HEK293 (cell line): ENCODE results near the gene OPCML.

Experiments
- CTCF ChIA-PET: fragments of 350-600 bp; formaldehyde crosslinking; extraction: SDS; loops from one replicate; lab custom pipeline; 2021; ENCODE audit warnings: antibody characterized with exemption; lab: Yijun Ruan, JAX
- POLR2A ChIA-PET: fragments of 300-600 bp; formaldehyde crosslinking; extraction: SDS; loops from one replicate; lab custom pipeline; 2020; ENCODE audit warnings: antibody characterized with exemption, inconsistent platforms; lab: Yijun Ruan, JAX
- H3K27ac ChIP-seq: fragments of 200-500 bp; sonication (Bioruptor generic); 2 replicates; pipeline ENCODE4 v1.5.1; 2014; ENCODE audit warnings: low read depth, low read length, control low read depth, inconsistent platforms; ENCODE audit errors: extremely low read depth
- H3K36me3 ChIP-seq, 2 experiments: fragments of 200-500 bp in 1 of 2; sonication (Bioruptor generic) in 1 of 2; 1 replicate in 1 of 2; 2 replicates in 1 of 2; pipeline ENCODE4 v1.5.1; 2014 to 2017; ENCODE audit warnings: inconsistent platforms in 2 of 2, low read length in 2 of 2; ENCODE audit not compliant: control insufficient read depth in 2 of 2, insufficient read depth in 1 of 2
- H3K4me1 ChIP-seq: fragments of 200-500 bp; sonication (Bioruptor generic); 2 replicates; pipeline ENCODE4 v1.5.1; 2014; ENCODE audit warnings: mild to moderate bottlenecking, low read length, inconsistent platforms; ENCODE audit not compliant: control insufficient read depth, insufficient read depth
- H3K4me3 ChIP-seq: 2 replicates; pipeline ENCODE4 v1.5.1; 2011; ENCODE audit warnings: low read depth, mild to moderate bottlenecking, control low read depth, low read length, moderate library complexity
- H3K9me3 ChIP-seq: fragments of 200-500 bp; sonication (Bioruptor generic); 2 replicates; pipeline ENCODE4 v1.5.1; 2014; ENCODE audit warnings: low read depth, low read length, inconsistent platforms; ENCODE audit not compliant: control insufficient read depth, insufficient read depth
- FEZF1 ChIP-seq: fragments of 450-650 bp; formaldehyde crosslinking; IDR thresholded peaks from 2 replicates; pipeline ENCODE4 v1.5.1; 2016; ENCODE audit warnings: missing biosample characterization, missing genetic modification characterization
- IKZF3 ChIP-seq: fragments of 450-650 bp; IDR thresholded peaks from 2 replicates; pipeline ENCODE4 v1.5.0; 2018; ENCODE audit warnings: missing biosample characterization, mild to moderate bottlenecking, missing genetic modification characterization, moderate library complexity
- PRDM1 ChIP-seq: fragments of 450-650 bp; formaldehyde crosslinking; IDR thresholded peaks from 2 replicates; pipeline ENCODE4; 2016; ENCODE audit warnings: missing biosample characterization, missing genetic modification characterization
- SALL2 ChIP-seq: fragments of 450-650 bp; formaldehyde crosslinking; IDR thresholded peaks from 2 replicates; pipeline ENCODE4 v1.5.0; 2017; ENCODE audit warnings: missing biosample characterization, mild to moderate bottlenecking, missing genetic modification characterization, borderline replicate concordance
- ZBTB8A ChIP-seq: fragments of 450-650 bp; formaldehyde crosslinking; IDR thresholded peaks from 2 replicates; pipeline ENCODE4 v1.5.1; 2016; ENCODE audit warnings: missing biosample characterization, missing genetic modification characterization
- ZNF112 ChIP-seq: fragments of 450-650 bp; formaldehyde crosslinking; IDR thresholded peaks from 2 replicates; pipeline ENCODE4 v1.5.0; 2017; ENCODE audit warnings: missing biosample characterization, missing genetic modification characterization
- ZNF23 ChIP-seq: fragments of 450-650 bp; formaldehyde crosslinking; IDR thresholded peaks from 2 replicates; pipeline ENCODE4 v1.5.1; 2016; ENCODE audit warnings: missing biosample characterization, missing genetic modification characterization, borderline replicate concordance
- ZNF311 ChIP-seq: fragments of 450-650 bp; formaldehyde crosslinking; IDR thresholded peaks from 2 replicates; pipeline ENCODE4 v1.5.1; 2017; ENCODE audit warnings: missing biosample characterization, missing genetic modification characterization, borderline replicate concordance
- ZNF350 ChIP-seq: fragments of 450-650 bp; formaldehyde crosslinking; IDR thresholded peaks from 2 replicates; pipeline ENCODE4 v1.5.0; 2017; ENCODE audit warnings: missing biosample characterization, mild to moderate bottlenecking, missing genetic modification characterization
- ZNF37A ChIP-seq: fragments of 450-650 bp; IDR thresholded peaks from 2 replicates; pipeline ENCODE4 v1.5.1; 2018; ENCODE audit warnings: missing biosample characterization, missing genetic modification characterization
- ZNF416 ChIP-seq: fragments of 450-650 bp; formaldehyde crosslinking; IDR thresholded peaks from 2 replicates; pipeline ENCODE4 v1.5.1; 2016; ENCODE audit warnings: missing biosample characterization, missing genetic modification characterization
- ZNF585B ChIP-seq: fragments of 450-650 bp; formaldehyde crosslinking; IDR thresholded peaks from 2 replicates; pipeline ENCODE4 v1.5.1; 2016; ENCODE audit warnings: missing biosample characterization, missing genetic modification characterization
- ZNF623 ChIP-seq: fragments of 450-650 bp; formaldehyde crosslinking; IDR thresholded peaks from 2 replicates; pipeline ENCODE4 v1.5.1; 2016; ENCODE audit warnings: missing biosample characterization, missing genetic modification characterization
- ZNF654 ChIP-seq: fragments of 450-650 bp; formaldehyde crosslinking; IDR thresholded peaks from 2 replicates; pipeline ENCODE4 v1.5.1; 2016; ENCODE audit warnings: low read depth, missing biosample characterization, missing genetic modification characterization
- ZNF701 ChIP-seq: fragments of 450-650 bp; formaldehyde crosslinking; IDR thresholded peaks from 2 replicates; pipeline ENCODE4 v1.5.1; 2016; ENCODE audit warnings: missing biosample characterization, missing genetic modification characterization
- ZNF843 ChIP-seq: fragments of 450-650 bp; formaldehyde crosslinking; IDR thresholded peaks from 2 replicates; pipeline ENCODE4 v1.5.1; 2016; ENCODE audit warnings: missing biosample characterization, missing genetic modification characterization
- ZSCAN16 ChIP-seq: fragments of 450-650 bp; formaldehyde crosslinking; IDR thresholded peaks from 2 replicates; pipeline ENCODE4 v1.5.1; 2016; ENCODE audit warnings: missing biosample characterization, missing genetic modification characterization
- TF ChIP-seq, protein P1 (sequence below): fragments of 450-650 bp; formaldehyde crosslinking; IDR thresholded peaks from 2 replicates; pipeline ENCODE4 v1.5.0; 2017; ENCODE audit warnings: missing biosample characterization, missing genetic modification characterization, borderline replicate concordance
- TF ChIP-seq, protein P2 (sequence below): fragments of 450-650 bp; IDR thresholded peaks from 2 replicates; pipeline ENCODE4 v1.5.1; 2018; ENCODE audit warnings: missing biosample characterization, mild to moderate bottlenecking, missing genetic modification characterization
- TF ChIP-seq, protein P3 (sequence below): IDR thresholded peaks from 2 replicates; pipeline ENCODE4 v1.6.1; 2011; ENCODE audit warnings: mild to moderate bottlenecking, low read depth, low read length, borderline replicate concordance
- TF ChIP-seq, protein P4 (sequence below): fragments of 450-650 bp; formaldehyde crosslinking; IDR thresholded peaks from 2 replicates; pipeline ENCODE4 v1.5.1; 2017; ENCODE audit warnings: missing biosample characterization, missing genetic modification characterization

Gene OPCML

DNA sequence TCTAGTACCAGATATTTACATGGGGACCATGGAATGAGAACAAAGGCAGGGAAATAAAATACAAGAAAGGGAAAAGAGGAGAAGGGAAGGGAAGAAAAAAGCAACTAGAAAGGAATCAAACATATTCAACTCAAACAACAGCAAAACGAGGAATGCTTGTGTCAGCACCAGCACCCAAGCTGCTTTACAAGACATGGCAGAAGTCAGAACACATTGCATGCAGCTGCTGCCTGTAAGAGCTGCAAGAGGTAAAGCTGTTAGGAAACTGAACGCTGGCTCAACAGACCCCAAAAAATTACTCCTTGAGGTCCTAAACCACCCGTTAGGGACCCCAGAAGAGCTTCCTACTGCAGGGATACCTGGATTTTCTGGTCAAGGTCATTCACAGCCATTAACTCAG, 296.9 kb downstream of the OPCML start:
- Histone ChIP-seq H3K36me3 (no peaks in the 10 kb centered on the region), H3K9me3 (no peaks in the 10 kb centered on the region), H3K4me3 (no peak overlapping the region), H3K4me1 (no peaks in the 10 kb centered on the region), H3K27ac (no peak overlapping the region)
- ChIA-PET CTCF (interaction anchor here (0.5 to 1.0 kb wide), 2 partner anchors 101 to 102 kb away, joined by 3 read pairs; no protein-coding TSS in a partner anchor), POLR2A (no interaction called here)
- TF ChIP-seq ZNF416: no peak
- TF ChIP-seq ZNF350: no peak
- TF ChIP-seq ZNF23 (tag by site-specific recombination): no peak
- TF ChIP-seq PRDM1 (tag by site-specific recombination): no peak
- no peak for TF ChIP-seq FEZF1 (tag by site-specific recombination)
- no peak for TF ChIP-seq ZNF843 (tag by site-specific recombination)
- no peak for TF ChIP-seq ZNF112 (tag by site-specific recombination)
- TF ChIP-seq SALL2: no peak
- TF ChIP-seq ZNF701 (tag by site-specific recombination): no peak
- no peak for TF ChIP-seq ZNF37A (tag by site-specific recombination)
- TF ChIP-seq, protein P1, sequence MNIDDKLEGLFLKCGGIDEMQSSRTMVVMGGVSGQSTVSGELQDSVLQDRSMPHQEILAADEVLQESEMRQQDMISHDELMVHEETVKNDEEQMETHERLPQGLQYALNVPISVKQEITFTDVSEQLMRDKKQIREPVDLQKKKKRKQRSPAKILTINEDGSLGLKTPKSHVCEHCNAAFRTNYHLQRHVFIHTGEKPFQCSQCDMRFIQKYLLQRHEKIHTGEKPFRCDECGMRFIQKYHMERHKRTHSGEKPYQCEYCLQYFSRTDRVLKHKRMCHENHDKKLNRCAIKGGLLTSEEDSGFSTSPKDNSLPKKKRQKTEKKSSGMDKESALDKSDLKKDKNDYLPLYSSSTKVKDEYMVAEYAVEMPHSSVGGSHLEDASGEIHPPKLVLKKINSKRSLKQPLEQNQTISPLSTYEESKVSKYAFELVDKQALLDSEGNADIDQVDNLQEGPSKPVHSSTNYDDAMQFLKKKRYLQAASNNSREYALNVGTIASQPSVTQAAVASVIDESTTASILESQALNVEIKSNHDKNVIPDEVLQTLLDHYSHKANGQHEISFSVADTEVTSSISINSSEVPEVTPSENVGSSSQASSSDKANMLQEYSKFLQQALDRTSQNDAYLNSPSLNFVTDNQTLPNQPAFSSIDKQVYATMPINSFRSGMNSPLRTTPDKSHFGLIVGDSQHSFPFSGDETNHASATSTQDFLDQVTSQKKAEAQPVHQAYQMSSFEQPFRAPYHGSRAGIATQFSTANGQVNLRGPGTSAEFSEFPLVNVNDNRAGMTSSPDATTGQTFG: no peak
- no peak for TF ChIP-seq IKZF3
- TF ChIP-seq, protein P2, sequence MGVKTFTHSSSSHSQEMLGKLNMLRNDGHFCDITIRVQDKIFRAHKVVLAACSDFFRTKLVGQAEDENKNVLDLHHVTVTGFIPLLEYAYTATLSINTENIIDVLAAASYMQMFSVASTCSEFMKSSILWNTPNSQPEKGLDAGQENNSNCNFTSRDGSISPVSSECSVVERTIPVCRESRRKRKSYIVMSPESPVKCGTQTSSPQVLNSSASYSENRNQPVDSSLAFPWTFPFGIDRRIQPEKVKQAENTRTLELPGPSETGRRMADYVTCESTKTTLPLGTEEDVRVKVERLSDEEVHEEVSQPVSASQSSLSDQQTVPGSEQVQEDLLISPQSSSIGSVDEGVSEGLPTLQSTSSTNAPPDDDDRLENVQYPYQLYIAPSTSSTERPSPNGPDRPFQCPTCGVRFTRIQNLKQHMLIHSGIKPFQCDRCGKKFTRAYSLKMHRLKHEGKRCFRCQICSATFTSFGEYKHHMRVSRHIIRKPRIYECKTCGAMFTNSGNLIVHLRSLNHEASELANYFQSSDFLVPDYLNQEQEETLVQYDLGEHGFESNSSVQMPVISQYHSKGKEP (tag by site-specific recombination): no peak

DNA sequence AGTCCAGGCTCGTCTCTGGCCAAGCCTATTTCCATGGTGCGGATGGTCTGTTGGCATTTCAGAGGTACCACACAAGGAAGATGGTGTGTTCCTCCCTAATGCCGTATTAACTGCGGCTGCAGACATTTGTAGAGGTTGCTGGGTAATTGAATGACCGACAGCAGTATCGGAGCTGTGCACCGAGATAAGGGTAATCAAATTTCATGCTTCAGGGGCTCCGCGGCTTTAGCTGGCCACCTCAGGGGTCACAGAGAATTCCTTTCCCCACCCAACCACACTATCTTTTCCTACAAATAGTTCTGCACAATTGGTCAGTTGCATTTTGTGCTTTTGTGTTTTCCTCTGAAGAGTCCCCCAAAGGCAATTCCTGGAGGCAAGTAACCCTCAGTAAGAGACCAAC, 297.4 kb downstream of the OPCML start:
- Histone ChIP-seq H3K9me3 (no peaks in the 10 kb centered on the region), H3K27ac (no peak overlapping the region), H3K36me3 (no peaks in the 10 kb centered on the region), H3K4me1 (no peaks in the 10 kb centered on the region), H3K4me3 (no peak overlapping the region)
- TF ChIP-seq ZSCAN16 (tag by site-specific recombination) (no peak), ZBTB8A (no peak), ZNF623 (no peak), ZNF654 (tag by site-specific recombination) (no peak), ZNF311 (no peak), ZNF585B (tag by site-specific recombination) (no peak)
- TF ChIP-seq, protein P3, sequence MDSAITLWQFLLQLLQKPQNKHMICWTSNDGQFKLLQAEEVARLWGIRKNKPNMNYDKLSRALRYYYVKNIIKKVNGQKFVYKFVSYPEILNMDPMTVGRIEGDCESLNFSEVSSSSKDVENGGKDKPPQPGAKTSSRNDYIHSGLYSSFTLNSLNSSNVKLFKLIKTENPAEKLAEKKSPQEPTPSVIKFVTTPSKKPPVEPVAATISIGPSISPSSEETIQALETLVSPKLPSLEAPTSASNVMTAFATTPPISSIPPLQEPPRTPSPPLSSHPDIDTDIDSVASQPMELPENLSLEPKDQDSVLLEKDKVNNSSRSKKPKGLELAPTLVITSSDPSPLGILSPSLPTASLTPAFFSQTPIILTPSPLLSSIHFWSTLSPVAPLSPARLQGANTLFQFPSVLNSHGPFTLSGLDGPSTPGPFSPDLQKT: no peak
- TF ChIP-seq, protein P4, sequence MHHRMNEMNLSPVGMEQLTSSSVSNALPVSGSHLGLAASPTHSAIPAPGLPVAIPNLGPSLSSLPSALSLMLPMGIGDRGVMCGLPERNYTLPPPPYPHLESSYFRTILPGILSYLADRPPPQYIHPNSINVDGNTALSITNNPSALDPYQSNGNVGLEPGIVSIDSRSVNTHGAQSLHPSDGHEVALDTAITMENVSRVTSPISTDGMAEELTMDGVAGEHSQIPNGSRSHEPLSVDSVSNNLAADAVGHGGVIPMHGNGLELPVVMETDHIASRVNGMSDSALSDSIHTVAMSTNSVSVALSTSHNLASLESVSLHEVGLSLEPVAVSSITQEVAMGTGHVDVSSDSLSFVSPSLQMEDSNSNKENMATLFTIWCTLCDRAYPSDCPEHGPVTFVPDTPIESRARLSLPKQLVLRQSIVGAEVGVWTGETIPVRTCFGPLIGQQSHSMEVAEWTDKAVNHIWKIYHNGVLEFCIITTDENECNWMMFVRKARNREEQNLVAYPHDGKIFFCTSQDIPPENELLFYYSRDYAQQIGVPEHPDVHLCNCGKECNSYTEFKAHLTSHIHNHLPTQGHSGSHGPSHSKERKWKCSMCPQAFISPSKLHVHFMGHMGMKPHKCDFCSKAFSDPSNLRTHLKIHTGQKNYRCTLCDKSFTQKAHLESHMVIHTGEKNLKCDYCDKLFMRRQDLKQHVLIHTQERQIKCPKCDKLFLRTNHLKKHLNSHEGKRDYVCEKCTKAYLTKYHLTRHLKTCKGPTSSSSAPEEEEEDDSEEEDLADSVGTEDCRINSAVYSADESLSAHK (tag by site-specific recombination): no peak
- ChIA-PET CTCF (no interaction called here), POLR2A (no interaction called here)
